Activated CD4-positive, alpha-beta T cell treated with anti-CD3 and anti-CD28 coated beads, Interleukin-2, amount 50 U/mL, for 16 hours (primary cell): ENCODE results near the gene C1RL.
"Not testable (repeated sequence)": the region's sequence is repeated elsewhere in the genome, so short reads cannot be mapped to it uniquely, and the experiment has no call there.

Experiments used
- DNase-seq: peaks from one replicate; pipeline ENCODE4 v3.0.0-alpha.2; 2020

C1RL gene

GRCh38 chr12:7058850-7059395 is 50.1 kb downstream of the C1RL start:
- DNase-seq: no peak

- DNase-seq: no peak
Observed at GRCh38 chr12:7058163-7058845, 50.7 kb downstream of the C1RL start.

- not testable (repeated sequence) for DNase-seq
Observed at GRCh38 chr12:7055736-7056135, 53.3 kb downstream of the C1RL start.

GRCh38 chr12:7054925-7055324 is 54.1 kb downstream of the C1RL start:
- DNase-seq: no peak

GRCh38 chr12:7049973-7050372 is 59.0 kb downstream of the C1RL start:
- DNase-seq: not testable (repeated sequence)

GRCh38 chr12:7049445-7049951 is 59.5 kb downstream of the C1RL start:
- DNase-seq: not testable (repeated sequence)

GRCh38 chr12:7047306-7047705 is 61.7 kb downstream of the C1RL start:
- no peak for DNase-seq

- no peak for DNase-seq
Observed at GRCh38 chr12:7046383-7047105, 62.5 kb downstream of the C1RL start.

- DNase-seq: no peak
Observed at GRCh38 chr12:7045913-7046312, 63.1 kb downstream of the C1RL start.
